ENCODE results near the gene QPCT. TPM values are rescaled to one million over a fixed set of nuclear protein-coding genes. Genes with fewer than 3 reads are reported as not detected.

Gene QPCT
- total RNA-seq, 3 donors from 2014 or later: 5.5 to 7.0 (median 6.9) TPM

GRCh38 chr2:37358466-37358865, 14.0 kb downstream of the QPCT start:
- H3K36me3 Mint-ChIP-seq (ENCODE audit: insufficient read depth): peaks cover 3% of the 10 kb centered on the region

GRCh38 chr2:37361216-37361815, 16.9 kb downstream of the QPCT start:
- H3K27me3 Mint-ChIP-seq (ENCODE audit: low read depth): peaks cover 26% of the 10 kb centered on the region
- DNase-seq (no peak), ATAC-seq (no peak)
- no peaks in the 10 kb centered on the region for H3K9me3 Mint-ChIP-seq
- no peak overlapping the region for H3K4me3 Mint-ChIP-seq
- peaks cover 2% of the 10 kb centered on the region for H3K36me3 Mint-ChIP-seq (ENCODE audit: insufficient read depth)
- H3K4me1 Mint-ChIP-seq (ENCODE audit: low read depth): no peaks in the 10 kb centered on the region

More at GRCh38 chr2:37358466-37358865, 14.0 kb downstream of the QPCT start:
- H3K27me3 Mint-ChIP-seq (ENCODE audit: low read depth): peaks cover 35% of the 10 kb centered on the region
- ATAC-seq (no peak), DNase-seq (no peak)
- H3K4me3 Mint-ChIP-seq: no peak overlapping the region
- no peaks in the 10 kb centered on the region for H3K4me1 Mint-ChIP-seq (ENCODE audit: low read depth)
- no peaks in the 10 kb centered on the region for H3K9me3 Mint-ChIP-seq

DNA sequence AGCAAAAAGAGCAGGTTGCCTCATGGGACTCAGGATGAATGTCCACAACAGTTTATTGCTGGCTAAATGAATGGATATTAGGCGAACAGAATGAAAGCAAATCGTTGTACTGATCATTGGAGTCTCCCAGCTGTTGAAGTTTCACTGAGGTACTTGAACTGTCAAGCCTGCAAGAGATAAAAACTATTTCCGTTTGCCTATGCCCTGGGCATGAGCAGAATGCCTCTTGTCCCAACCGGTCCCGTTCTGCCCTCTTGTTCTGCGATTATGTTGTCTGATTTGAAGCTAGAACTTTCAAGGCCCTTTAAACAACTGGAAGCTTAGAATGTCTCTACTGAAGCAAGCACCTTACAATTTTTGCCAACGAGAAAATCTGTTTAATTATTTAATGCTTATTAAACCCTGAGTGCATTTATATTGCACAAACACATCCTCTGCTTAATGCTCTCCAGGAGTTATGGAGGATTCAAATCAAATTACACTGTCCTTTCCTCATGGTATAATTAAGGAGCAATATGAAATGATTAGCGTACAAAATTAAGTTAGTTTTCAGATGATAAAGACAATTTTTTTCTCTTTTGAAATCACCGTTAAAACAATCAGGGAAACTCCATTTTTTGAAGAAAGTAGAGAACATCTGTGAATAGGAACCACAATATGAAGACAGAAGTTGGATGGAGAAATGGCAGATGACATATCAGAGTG, 17.7 kb downstream of the QPCT start:
- no peaks in the 10 kb centered on the region for H3K9me3 Mint-ChIP-seq

GRCh38 chr2:37364351-37364750, 19.9 kb downstream of the QPCT start:
- Mint-ChIP-seq H3K9me3 (no peaks in the 10 kb centered on the region), H3K4me1 (ENCODE audit: low read depth) (no peaks in the 10 kb centered on the region), H3K4me3 (no peak overlapping the region), H3K36me3 (ENCODE audit: insufficient read depth) (peaks cover 2% of the 10 kb centered on the region), H3K27me3 (ENCODE audit: low read depth) (peaks cover 18% of the 10 kb centered on the region)
- no peak for ATAC-seq
- no peak for DNase-seq

More for the DNA sequence above, 17.7 kb downstream of the QPCT start:
- no peaks in the 10 kb centered on the region for H3K4me1 Mint-ChIP-seq (ENCODE audit: low read depth)
- peaks cover 22% of the 10 kb centered on the region for H3K27me3 Mint-ChIP-seq (ENCODE audit: low read depth)
- H3K36me3 Mint-ChIP-seq (ENCODE audit: insufficient read depth): peaks cover 2% of the 10 kb centered on the region
- H3K4me3 Mint-ChIP-seq: no peak overlapping the region
- DNase-seq: no peak
- no peak for ATAC-seq

DNA sequence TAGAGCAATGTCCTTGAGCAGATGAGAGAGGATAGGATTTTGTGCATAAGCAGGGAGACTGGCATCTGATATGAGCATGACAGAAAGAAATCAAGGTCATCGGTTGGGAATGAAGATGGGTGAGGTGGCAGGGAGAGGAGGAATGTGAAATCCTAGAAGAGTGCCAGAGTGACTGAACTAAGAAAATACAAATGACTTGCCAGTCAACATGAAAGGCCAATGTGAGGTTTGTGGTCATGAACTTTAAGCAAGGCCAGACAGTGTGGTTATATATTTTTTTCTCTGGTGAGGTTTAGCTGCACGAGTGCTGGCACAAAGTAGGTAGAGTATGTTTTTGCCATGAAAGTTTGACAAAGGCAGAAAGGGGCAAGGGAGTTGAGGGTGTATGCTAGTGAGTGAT, 21.2 kb downstream of the QPCT start:
- no peak for DNase-seq
- no peaks in the 10 kb centered on the region for H3K9me3 Mint-ChIP-seq
- ATAC-seq: peak; percentile 38 to 72
- no peaks in the 10 kb centered on the region for H3K36me3 Mint-ChIP-seq (ENCODE audit: insufficient read depth)
- peaks cover 12% of the 10 kb centered on the region for H3K27me3 Mint-ChIP-seq (ENCODE audit: low read depth)
- no peaks in the 10 kb centered on the region for H3K4me1 Mint-ChIP-seq (ENCODE audit: low read depth)
- H3K4me3 Mint-ChIP-seq: no peak overlapping the region

DNA sequence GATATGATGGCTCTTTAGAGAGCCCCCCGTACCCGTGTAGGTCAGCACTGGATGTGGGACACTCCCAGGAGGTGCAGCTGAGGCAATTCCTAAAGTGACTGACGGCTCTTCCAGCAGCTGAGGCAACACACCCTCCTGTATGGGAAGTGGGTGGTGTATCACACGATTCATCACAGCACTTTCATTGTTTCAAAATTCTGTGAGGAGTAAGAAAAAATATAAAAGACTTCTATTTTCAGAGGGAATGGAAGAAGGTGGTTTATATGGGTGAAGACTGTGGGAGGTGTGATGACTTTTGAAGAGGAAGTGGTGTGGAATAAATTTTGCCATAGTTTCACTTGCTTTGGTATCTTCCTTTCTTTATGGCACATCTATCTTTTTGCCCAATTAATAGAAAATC, 22.3 kb downstream of the QPCT start:
- peak; percentile 59 to 73 for ATAC-seq
- Mint-ChIP-seq H3K27me3 (ENCODE audit: low read depth) (peaks cover 7% of the 10 kb centered on the region), H3K4me1 (ENCODE audit: low read depth) (no peaks in the 10 kb centered on the region), H3K36me3 (ENCODE audit: insufficient read depth) (no peaks in the 10 kb centered on the region), H3K9me3 (no peaks in the 10 kb centered on the region), H3K4me3 (peak overlapping the region; percentile 53)
- no peak for DNase-seq

- ATAC-seq: peak in 1 of 2 donors; percentile 5
Measured at GRCh38 chr2:37367310-37367709, 22.9 kb downstream of the QPCT start.

GRCh38 chr2:37367984-37368383, 23.6 kb downstream of the QPCT start:
- H3K4me1 Mint-ChIP-seq (ENCODE audit: low read depth): peaks cover 2% of the 10 kb centered on the region
- ATAC-seq: peak; percentile 70 to 76
- peak overlapping the region; percentile 56 for H3K4me3 Mint-ChIP-seq
- no peaks in the 10 kb centered on the region for H3K9me3 Mint-ChIP-seq
- peaks cover 11% of the 10 kb centered on the region for H3K27me3 Mint-ChIP-seq (ENCODE audit: low read depth)
- peak; percentile 17 for DNase-seq
- H3K36me3 Mint-ChIP-seq (ENCODE audit: insufficient read depth): no peaks in the 10 kb centered on the region

More at GRCh38 chr2:37367310-37367709, 22.9 kb downstream of the QPCT start:
- H3K27me3 Mint-ChIP-seq (ENCODE audit: low read depth): peaks cover 12% of the 10 kb centered on the region
- H3K4me1 Mint-ChIP-seq (ENCODE audit: low read depth): peaks cover 2% of the 10 kb centered on the region
- no peaks in the 10 kb centered on the region for H3K9me3 Mint-ChIP-seq
- no peaks in the 10 kb centered on the region for H3K36me3 Mint-ChIP-seq (ENCODE audit: insufficient read depth)
- no peak for DNase-seq
- H3K4me3 Mint-ChIP-seq: peak overlapping the region; percentile 56

GRCh38 chr2:37370666-37371065, 26.2 kb downstream of the QPCT start:
- ATAC-seq (no peak), DNase-seq (no peak)
- Mint-ChIP-seq H3K4me3 (no peak overlapping the region), H3K27me3 (ENCODE audit: low read depth) (peaks cover 23% of the 10 kb centered on the region), H3K4me1 (ENCODE audit: low read depth) (peaks cover 10% of the 10 kb centered on the region), H3K36me3 (ENCODE audit: insufficient read depth) (no peaks in the 10 kb centered on the region), H3K9me3 (no peaks in the 10 kb centered on the region)

DNA sequence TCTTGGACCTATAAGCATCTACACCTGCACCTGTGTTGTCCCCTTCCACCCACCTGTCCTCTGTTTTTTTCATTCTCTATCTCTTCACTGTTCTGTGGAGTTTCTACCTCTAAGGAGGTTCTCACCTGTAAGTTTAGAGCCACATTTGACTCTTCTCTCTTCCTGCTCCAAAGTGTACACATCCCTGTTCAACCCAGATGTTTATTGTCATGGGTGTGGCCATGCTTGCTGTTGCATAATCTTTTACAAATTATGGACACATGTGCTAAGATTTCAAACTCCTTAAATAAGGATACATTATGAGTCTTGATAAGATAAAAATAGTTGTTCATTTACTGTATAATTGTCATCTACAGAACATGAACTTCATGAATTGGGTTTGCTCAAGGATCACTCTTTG, 27.6 kb downstream of the QPCT start:
- Mint-ChIP-seq H3K27me3 (ENCODE audit: low read depth) (peaks cover 25% of the 10 kb centered on the region), H3K4me3 (no peak overlapping the region), H3K9me3 (no peaks in the 10 kb centered on the region), H3K4me1 (ENCODE audit: low read depth) (peaks cover 23% of the 10 kb centered on the region), H3K36me3 (ENCODE audit: insufficient read depth) (no peaks in the 10 kb centered on the region)
- DNase-seq: no peak
- ATAC-seq: no peak

- H3K27me3 Mint-ChIP-seq (ENCODE audit: low read depth): peaks cover 33% of the 10 kb centered on the region
- H3K4me3 Mint-ChIP-seq: peak overlapping the region; percentile 62
- ATAC-seq (no peak), DNase-seq (no peak)
- no peaks in the 10 kb centered on the region for H3K9me3 Mint-ChIP-seq
- peaks cover 37% of the 10 kb centered on the region for H3K4me1 Mint-ChIP-seq (ENCODE audit: low read depth)
- H3K36me3 Mint-ChIP-seq (ENCODE audit: insufficient read depth): no peaks in the 10 kb centered on the region
Measured at GRCh38 chr2:37375741-37376288, 31.4 kb downstream of the QPCT start.

- DNase-seq (no peak), ATAC-seq (peak; percentile 82 to 86)
- Mint-ChIP-seq H3K27me3 (ENCODE audit: low read depth) (peaks cover 33% of the 10 kb centered on the region), H3K4me1 (ENCODE audit: low read depth) (peaks cover 37% of the 10 kb centered on the region), H3K9me3 (no peaks in the 10 kb centered on the region), H3K36me3 (ENCODE audit: insufficient read depth) (no peaks in the 10 kb centered on the region), H3K4me3 (peak overlapping the region; percentile 62)
Measured at GRCh38 chr2:37376421-37377186, 32.2 kb downstream of the QPCT start.

DNA sequence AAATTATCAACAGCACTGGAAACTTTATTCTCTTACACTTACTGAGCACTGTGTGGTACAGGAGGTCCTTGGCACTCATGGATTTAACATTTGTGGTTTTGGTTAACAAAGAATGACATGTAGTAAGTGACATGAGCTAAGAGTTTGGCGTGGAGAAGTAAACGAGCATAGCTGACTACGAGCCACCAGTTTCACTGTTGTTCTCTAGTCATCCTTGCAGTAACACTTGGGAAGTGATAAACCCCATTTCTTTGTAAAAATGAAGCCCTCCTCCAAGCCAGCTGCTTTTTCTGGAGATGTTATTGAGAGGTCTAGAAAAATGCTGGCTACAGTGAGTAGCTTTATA, 32.7 kb downstream of the QPCT start:
- no peak overlapping the region for H3K4me3 Mint-ChIP-seq
- DNase-seq: no peak

DNA sequence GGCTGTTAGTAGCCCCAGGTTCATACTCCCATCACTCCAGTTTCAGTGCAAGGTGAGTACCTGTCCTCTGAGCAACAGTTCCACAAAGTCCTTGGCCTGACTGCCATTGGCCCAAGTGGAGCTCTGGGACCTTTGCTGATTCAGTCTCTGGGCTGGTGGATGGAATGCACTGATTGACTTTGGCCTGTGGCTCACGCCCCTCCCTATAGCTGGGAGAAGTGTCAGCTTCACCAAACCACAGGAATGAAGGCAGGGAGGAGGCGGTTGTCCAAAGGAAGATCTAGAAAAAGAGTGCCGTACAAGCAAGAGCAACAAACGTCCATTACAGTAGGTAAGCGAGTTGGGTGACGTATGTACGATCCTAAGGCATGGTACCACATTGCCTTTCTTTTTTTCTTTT, 34.0 kb downstream of the QPCT start:
- Mint-ChIP-seq H3K4me3 (no peak overlapping the region), H3K27me3 (ENCODE audit: low read depth) (peaks cover 22% of the 10 kb centered on the region)

More for the DNA sequence above, 32.7 kb downstream of the QPCT start:
- H3K9me3 Mint-ChIP-seq: no peaks in the 10 kb centered on the region
- ATAC-seq: peak; percentile 81 to 90
- H3K27me3 Mint-ChIP-seq (ENCODE audit: low read depth): peaks cover 29% of the 10 kb centered on the region
- H3K36me3 Mint-ChIP-seq (ENCODE audit: insufficient read depth): no peaks in the 10 kb centered on the region
- H3K4me1 Mint-ChIP-seq (ENCODE audit: low read depth): peaks cover 35% of the 10 kb centered on the region

More for the DNA sequence above, 34.0 kb downstream of the QPCT start:
- peaks cover 35% of the 10 kb centered on the region for H3K4me1 Mint-ChIP-seq (ENCODE audit: low read depth)
- DNase-seq (no peak), ATAC-seq (no peak)
- H3K36me3 Mint-ChIP-seq (ENCODE audit: insufficient read depth): no peaks in the 10 kb centered on the region
- H3K9me3 Mint-ChIP-seq: no peaks in the 10 kb centered on the region

Measured in activated T-cell treated with anti-CD3 and anti-CD28 coated beads, Interleukin-2, amount 50 U/mL, for 4 hours (primary cell).